Eye (tissue), 1 donor: ENCODE results near the gene PRKCH.
A peak's percentile ranks its signal among the peaks of the same experiment; 100 is the strongest.

ENCODE experiments used
- DNase-seq: peaks from one replicate; pipeline ENCODE4 v3.0.0-alpha.2; 2015

Gene PRKCH

DNA sequence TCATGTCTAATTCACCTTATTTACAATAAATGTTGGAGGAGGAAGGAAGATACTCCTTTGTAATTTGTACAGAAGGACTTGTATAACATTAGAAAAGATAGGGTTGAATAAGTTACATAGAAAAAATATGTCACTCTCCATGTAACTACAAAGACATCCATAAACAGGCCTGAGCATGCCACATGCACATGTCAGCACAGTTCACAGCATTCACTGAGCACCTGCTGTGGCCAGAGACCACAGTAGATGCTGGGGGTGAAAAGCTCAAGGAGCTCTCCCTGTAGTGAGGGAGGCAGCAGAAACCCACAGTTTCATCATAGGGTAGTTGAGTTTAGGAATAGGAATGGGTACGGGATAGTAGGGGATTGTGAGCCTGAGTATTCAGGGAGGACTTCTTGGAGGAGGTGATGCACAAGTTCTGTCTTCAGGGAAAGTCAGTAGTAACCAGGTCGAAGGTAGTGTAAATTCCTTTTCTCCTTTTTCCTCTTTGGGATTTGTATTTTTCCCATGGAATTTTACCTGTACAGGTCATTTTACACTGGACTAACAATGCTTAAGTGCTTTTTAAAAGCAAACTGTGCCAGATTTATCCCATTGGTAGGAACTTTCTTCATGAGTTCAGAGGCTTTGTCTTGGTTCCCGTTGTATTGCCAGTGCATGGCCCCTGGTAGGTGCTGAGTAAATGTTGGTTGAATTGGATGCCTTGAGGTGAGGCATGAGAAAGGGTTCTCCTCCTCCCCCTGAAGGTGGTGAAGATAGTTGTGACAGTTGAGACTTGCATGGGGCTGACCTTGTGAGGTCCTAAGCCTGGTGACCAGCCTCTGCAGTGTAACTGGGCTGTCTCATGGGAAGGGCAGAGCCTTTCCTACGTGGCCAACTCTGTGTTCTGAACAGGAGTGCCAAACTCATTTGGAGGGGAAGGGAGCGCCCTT lies 20.2 kb downstream of the PRKCH start:
- DNase-seq = no peak

- DNase-seq = no peak
Measured at GRCh38 chr14:61342486-61342885, 21.1 kb downstream of the PRKCH start.

- no peak for DNase-seq
Measured at GRCh38 chr14:61342932-61343331, 21.6 kb downstream of the PRKCH start.

GRCh38 chr14:61343471-61343870 lies 22.1 kb downstream of the PRKCH start:
- no peak for DNase-seq

DNA sequence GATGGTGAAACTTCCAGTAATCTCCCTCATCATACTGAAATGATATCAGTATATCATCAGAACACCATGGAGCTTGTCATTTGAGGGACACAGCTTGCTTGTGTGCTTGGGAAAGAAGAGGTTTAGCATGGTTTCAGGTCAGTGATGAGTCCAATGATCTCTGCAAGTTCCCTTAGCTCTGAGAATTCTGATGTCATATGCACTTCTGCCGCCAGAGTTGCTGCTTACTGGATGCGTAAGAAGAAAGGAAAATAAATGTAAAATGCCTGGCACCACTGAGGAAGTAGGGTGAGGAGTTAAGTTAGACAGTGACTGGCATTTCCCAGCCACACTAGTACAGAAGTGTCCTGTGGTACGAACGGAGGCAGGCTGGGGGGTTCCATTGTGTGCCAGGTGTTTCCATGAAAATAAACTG lies 22.6 kb downstream of the PRKCH start:
- DNase-seq = no peak

GRCh38 chr14:61344437-61345150 lies 23.2 kb downstream of the PRKCH start:
- no peak for DNase-seq

- DNase-seq = no peak
Measured at GRCh38 chr14:61345151-61345482, 23.7 kb downstream of the PRKCH start.

DNA sequence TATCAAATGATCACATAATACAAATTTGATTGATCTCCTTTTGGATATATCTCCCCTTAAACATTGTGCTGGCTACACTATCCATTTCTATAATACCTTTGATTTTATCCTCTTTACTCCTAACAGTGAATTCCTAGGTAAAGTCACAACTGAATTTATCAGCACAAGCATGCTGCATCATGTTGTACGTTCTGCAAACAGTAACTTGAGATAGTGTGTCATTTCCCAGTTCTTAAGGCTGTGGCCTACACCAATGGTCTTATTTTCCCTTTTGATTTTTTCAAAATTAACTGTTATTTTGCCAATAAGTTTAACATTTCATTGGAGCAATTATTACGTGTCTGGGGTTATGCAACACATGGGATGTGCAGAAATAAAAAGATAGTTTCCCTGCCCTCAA lies 24.8 kb downstream of the PRKCH start:
- DNase-seq = no peak

GRCh38 chr14:61346793-61347192 lies 25.4 kb downstream of the PRKCH start:
- no peak for DNase-seq

GRCh38 chr14:61347826-61348443 lies 26.6 kb downstream of the PRKCH start:
- DNase-seq = no peak

GRCh38 chr14:61350427-61351270 lies 29.3 kb downstream of the PRKCH start:
- DNase-seq = no peak

- no peak for DNase-seq
Measured at GRCh38 chr14:61351477-61351876, 30.1 kb downstream of the PRKCH start.

GRCh38 chr14:61355892-61356325 lies 34.5 kb downstream of the PRKCH start:
- peak; percentile 26 for DNase-seq

DNA sequence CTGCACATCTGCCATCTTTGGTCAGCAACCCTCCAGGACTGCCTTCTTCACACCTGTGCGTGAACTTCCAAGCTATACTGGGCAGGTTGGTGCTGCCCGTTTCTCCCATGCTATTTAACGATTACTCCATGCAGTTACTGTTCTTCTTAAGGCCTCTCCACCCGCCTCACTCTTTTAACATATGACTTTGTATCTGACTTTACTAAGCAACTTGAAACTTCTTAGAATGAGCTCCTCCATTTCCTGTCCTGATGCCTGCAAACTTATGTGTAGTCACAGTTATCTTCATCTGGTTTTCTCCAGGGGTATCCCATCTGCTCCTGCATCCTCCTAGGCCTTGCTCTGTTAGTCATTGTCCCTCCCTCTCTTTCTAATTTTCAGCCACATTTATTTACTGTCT lies 35.7 kb downstream of the PRKCH start:
- no peak for DNase-seq

DNA sequence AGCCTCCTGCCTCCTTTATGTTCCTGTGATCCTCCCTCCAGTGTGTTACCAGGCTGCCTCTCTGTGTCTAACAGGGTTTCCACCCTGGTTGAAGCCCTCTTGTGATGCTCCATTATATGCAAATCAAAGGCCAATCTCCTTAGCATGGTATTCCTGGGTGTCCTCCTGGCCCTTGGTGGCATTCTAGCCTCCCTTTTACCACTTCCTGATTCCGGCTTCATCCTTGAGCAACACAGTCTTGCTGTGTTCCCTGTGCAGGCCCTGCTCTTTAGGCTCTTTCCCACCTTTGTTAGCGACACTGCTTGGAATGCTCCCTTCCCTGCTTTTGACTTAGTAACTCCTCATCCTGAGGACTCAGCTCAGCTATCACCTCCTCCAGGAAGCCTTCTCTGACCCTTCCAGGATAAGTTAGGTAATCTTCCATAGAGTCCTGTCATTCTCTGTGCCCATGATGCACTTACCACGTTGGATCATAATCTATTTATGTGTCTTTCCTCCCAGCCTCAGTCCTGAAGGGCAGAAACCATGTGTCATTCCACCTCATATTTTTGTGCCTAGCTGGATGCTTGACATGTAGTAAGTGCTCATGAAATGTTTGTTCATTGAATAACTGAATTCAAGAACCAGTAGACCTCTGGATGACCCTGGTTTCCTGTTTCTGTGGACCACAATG lies 37.3 kb downstream of the PRKCH start:
- DNase-seq = no peak

- no peak for DNase-seq
Measured at GRCh38 chr14:61360796-61361525, 39.6 kb downstream of the PRKCH start.

DNA sequence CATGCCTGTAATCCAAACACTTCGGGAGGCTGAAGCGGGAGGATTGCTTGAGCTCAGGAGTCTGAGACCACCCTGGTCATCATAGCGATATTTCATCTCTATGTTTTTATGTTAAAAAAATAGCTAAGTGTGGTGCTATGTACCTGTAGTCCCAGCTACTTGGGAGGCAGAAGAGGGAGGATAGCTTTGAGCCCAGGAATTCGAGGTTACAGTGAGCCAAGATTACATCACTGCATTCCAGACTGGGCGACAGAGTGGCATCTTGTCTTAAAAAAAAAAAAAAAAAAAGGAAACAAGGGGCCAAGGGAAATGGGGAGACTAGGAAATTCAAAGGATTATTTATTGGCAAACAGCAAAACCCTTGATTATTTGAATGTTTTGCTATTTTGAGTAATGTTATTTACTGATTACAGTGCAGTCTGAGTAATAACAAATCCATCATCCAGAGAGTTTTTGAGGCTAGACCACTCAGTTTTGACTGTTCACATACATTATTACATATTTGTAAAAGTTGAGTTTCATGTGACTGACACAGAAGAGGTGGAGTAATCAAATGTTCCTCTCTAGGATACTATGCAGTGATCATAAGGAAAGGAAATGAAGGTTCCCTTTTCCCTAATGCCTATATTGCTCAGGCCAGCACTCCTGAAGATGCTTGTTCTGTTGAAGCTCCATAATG lies 40.8 kb downstream of the PRKCH start:
- DNase-seq = no peak

DNA sequence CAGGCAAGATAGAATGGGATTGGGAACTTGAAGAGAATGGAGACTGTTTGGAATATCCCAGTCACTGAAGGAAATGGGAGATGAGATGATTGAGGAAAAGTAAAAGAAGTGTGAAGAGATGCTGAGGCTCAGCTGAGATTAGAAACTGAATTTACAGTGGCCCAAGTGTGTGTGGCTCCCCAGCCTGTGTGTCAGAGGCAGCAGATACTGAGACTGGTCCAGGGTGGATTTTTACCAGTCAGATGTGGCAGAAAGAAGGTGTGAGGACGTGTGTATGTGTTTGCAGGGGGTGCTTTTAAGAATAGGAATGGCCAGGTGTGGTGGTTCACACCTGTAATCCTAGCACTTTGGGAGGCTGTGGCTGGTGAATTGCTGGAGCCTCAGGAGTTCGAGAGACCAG lies 42.9 kb downstream of the PRKCH start:
- DNase-seq = no peak

GRCh38 chr14:61365667-61366212 lies 44.4 kb downstream of the PRKCH start:
- DNase-seq = no peak

- peak; percentile 16 for DNase-seq
Measured at GRCh38 chr14:61368114-61368710, 46.8 kb downstream of the PRKCH start.
